Transverse colon (tissue), 4 donors: ENCODE results near the gene LSR.

Experiments used
- EP300 ChIP-seq: sonication (generic); formaldehyde crosslinking; IDR thresholded peaks from one replicate; pipeline ENCODE4 v1.6.1; 2017; ENCODE audit warnings: antibody characterized with exemption, low read depth
- POLR2A ChIP-seq: fragments of 450-650 bp; IDR thresholded peaks from one replicate; pipeline ENCODE4 v1.6.1; 2016; ENCODE audit warnings: antibody characterized with exemption, mild to moderate bottlenecking, moderate library complexity
- POLR2AphosphoS5 ChIP-seq, 3 donors: sonication (generic); formaldehyde crosslinking; IDR thresholded peaks; one replicate each; pipeline ENCODE4 v1.6.1; 2016; ENCODE audit warnings: antibody characterized with exemption in 3 of 3
- TF ChIP-seq, protein P1 (sequence below), 5 experiments: fragments of 200-600 bp in 3 of 5; fragments of 450-650 bp in 2 of 5; sonication (generic) in 3 of 5; IDR thresholded peaks; 1 replicate in 2 of 5; 2 replicates in 3 of 5; pipeline ENCODE4 v1.5.1; 2016 to 2017; ENCODE audit warnings: antibody characterized with exemption in 5 of 5, inconsistent platforms in 3 of 5, mild to moderate bottlenecking in 2 of 5, moderate library complexity in 1 of 5

- no peak for TF ChIP-seq EP300
- TF ChIP-seq, protein P1, sequence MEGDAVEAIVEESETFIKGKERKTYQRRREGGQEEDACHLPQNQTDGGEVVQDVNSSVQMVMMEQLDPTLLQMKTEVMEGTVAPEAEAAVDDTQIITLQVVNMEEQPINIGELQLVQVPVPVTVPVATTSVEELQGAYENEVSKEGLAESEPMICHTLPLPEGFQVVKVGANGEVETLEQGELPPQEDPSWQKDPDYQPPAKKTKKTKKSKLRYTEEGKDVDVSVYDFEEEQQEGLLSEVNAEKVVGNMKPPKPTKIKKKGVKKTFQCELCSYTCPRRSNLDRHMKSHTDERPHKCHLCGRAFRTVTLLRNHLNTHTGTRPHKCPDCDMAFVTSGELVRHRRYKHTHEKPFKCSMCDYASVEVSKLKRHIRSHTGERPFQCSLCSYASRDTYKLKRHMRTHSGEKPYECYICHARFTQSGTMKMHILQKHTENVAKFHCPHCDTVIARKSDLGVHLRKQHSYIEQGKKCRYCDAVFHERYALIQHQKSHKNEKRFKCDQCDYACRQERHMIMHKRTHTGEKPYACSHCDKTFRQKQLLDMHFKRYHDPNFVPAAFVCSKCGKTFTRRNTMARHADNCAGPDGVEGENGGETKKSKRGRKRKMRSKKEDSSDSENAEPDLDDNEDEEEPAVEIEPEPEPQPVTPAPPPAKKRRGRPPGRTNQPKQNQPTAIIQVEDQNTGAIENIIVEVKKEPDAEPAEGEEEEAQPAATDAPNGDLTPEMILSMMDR (IDR thresholded peaks at IDR 0.05), result no peak
- no peak for TF ChIP-seq POLR2A
- TF ChIP-seq POLR2AphosphoS5 (IDR thresholded peaks at IDR 0.05), result no peak
These were observed 25.5 kb downstream of the LSR start for GRCh38 chr19:35274323-35274722.
